ENCODE results near the gene PHACTR1. TPM values are rescaled to one million over a fixed set of nuclear protein-coding genes. Genes with fewer than 3 reads are reported as not detected.

The PHACTR1 gene
- total and polyA plus RNA-seq, 7 donors: 0.04 to 3.0 (median 0.85) TPM

GRCh38 chr6:13053006-13053461 lies 336.5 kb downstream of the PHACTR1 start:
- Histone ChIP-seq H3K27ac (no peak overlapping the region), H3K4me3 (no peak overlapping the region), H3K36me3 (ENCODE audit: insufficient read depth in 1 of 2, low read depth in 1 of 2) (no peaks in the 10 kb centered on the region), H3K4me1 (no peaks in the 10 kb centered on the region), H3K9me3 (no peaks in the 10 kb centered on the region), H3K27me3 (ENCODE audit: insufficient read depth in 3 of 3, low read length in 2 of 3) (peaks cover 0 to 2% (median 0%) of the 10 kb centered on the region in 3 donors)
- DNase-seq (no peak), ATAC-seq (no peak)
- TF ChIP-seq CTCF (IDR thresholded peaks at IDR 0.05): no peak
- 60 to 64% (median 64%) methylated on average over 9 of the region's 9 CpGs for WGBS, 3 donors
- intact Hi-C loops (cut with DNase I): no loop called here

GRCh38 chr6:13058051-13058450 lies 341.5 kb downstream of the PHACTR1 start:
- Histone ChIP-seq H3K4me3 (no peak overlapping the region), H3K27ac (no peak overlapping the region), H3K9me3 (no peaks in the 10 kb centered on the region), H3K36me3 (ENCODE audit: insufficient read depth in 1 of 2, low read depth in 1 of 2) (no peaks in the 10 kb centered on the region), H3K27me3 (ENCODE audit: insufficient read depth in 3 of 3, low read length in 2 of 3) (peaks cover 0 to 5% (median 2%) of the 10 kb centered on the region in 3 donors), H3K4me1 (no peaks in the 10 kb centered on the region)
- DNase-seq (no peak), ATAC-seq (no peak)
- intact Hi-C loops (cut with DNase I): no loop called here
- TF ChIP-seq CTCF (IDR thresholded peaks at IDR 0.05): no peak
- 89% methylated on average over 3 of the region's 3 CpGs for WGBS, 3 donors

- TF ChIP-seq CTCF (IDR thresholded peaks at IDR 0.05): no peak
- DNase-seq (no peak), ATAC-seq (no peak)
- Histone ChIP-seq H3K4me1 (no peaks in the 10 kb centered on the region), H3K27me3 (ENCODE audit: insufficient read depth in 3 of 3, low read length in 2 of 3) (peaks cover 0 to 5% (median 2%) of the 10 kb centered on the region in 3 donors), H3K36me3 (ENCODE audit: insufficient read depth in 1 of 2, low read depth in 1 of 2) (no peaks in the 10 kb centered on the region), H3K27ac (no peak overlapping the region), H3K4me3 (no peak overlapping the region), H3K9me3 (no peaks in the 10 kb centered on the region)
- intact Hi-C loops (cut with DNase I): no loop called here
- WGBS, 3 donors: 51 to 55% (median 54%) methylated on average over 1 of the region's 1 CpG
Observed at GRCh38 chr6:13059026-13059425, 342.5 kb downstream of the PHACTR1 start.

- ATAC-seq: no peak
- Histone ChIP-seq H3K27me3 (ENCODE audit: insufficient read depth in 3 of 3, low read length in 2 of 3) (peaks cover 0 to 5% (median 0%) of the 10 kb centered on the region in 3 donors), H3K27ac (no peak overlapping the region), H3K4me3 (no peak overlapping the region), H3K36me3 (ENCODE audit: insufficient read depth in 1 of 2, low read depth in 1 of 2) (no peaks in the 10 kb centered on the region), H3K9me3 (no peaks in the 10 kb centered on the region), H3K4me1 (no peaks in the 10 kb centered on the region)
- 47 to 79% (median 59%) methylated on average over 3 of the region's 3 CpGs for WGBS, 3 donors
- DNase-seq: no peak
- intact Hi-C loops (cut with DNase I): no loop called here
- TF ChIP-seq CTCF (IDR thresholded peaks at IDR 0.05): no peak
Observed at GRCh38 chr6:13063300-13063918, 346.8 kb downstream of the PHACTR1 start.

GRCh38 chr6:13065581-13065980 lies 349.0 kb downstream of the PHACTR1 start:
- no peak for TF ChIP-seq CTCF (IDR thresholded peaks at IDR 0.05)
- Histone ChIP-seq H3K27me3 (ENCODE audit: insufficient read depth in 3 of 3, low read length in 2 of 3) (no peaks in the 10 kb centered on the region), H3K36me3 (ENCODE audit: insufficient read depth in 1 of 2, low read depth in 1 of 2) (no peaks in the 10 kb centered on the region), H3K27ac (no peak overlapping the region), H3K9me3 (no peaks in the 10 kb centered on the region), H3K4me1 (no peaks in the 10 kb centered on the region), H3K4me3 (no peak overlapping the region)
- no peak for ATAC-seq
- 74 to 91% (median 77%) methylated on average over 1 of the region's 1 CpG for WGBS, 3 donors
- no peak for DNase-seq
- intact Hi-C loops (cut with DNase I): no loop called here
